Sigmoid colon (tissue), 7 donors: Measurements from ENCODE around the gene MZB1. TPM values are rescaled to one million over a fixed set of nuclear protein-coding genes. Genes with fewer than 3 reads are reported as not detected.
A peak's percentile ranks its signal among the peaks of the same experiment; 100 is the strongest.

ENCODE experiments used
- DNase-seq: peaks from one replicate; pipeline ENCODE4 v3.0.0-alpha.2; 2019
- H3K27ac ChIP-seq, 4 donors: fragments of 200-600 bp; sonication (generic); one replicate each; pipeline ENCODE4 v1.5.1; 2016 to 2019; ENCODE audit warnings: mild to moderate bottlenecking in 1 of 4
- H3K27me3 ChIP-seq, 3 donors: fragments of 200-600 bp; sonication (generic); one replicate each; pipeline ENCODE4 v1.5.1; 2019; ENCODE audit warnings: mild to moderate bottlenecking in 1 of 3
- H3K36me3 ChIP-seq, 4 donors: fragments of 200-600 bp; sonication (generic); one replicate each; pipeline ENCODE4 v1.5.1; 2016 to 2019
- H3K4me1 ChIP-seq, 4 donors: fragments of 200-600 bp; sonication (generic); one replicate each; pipeline ENCODE4 v1.5.1; 2017 to 2019
- H3K4me3 ChIP-seq, 4 donors: fragments of 200-600 bp; sonication (generic); one replicate each; pipeline ENCODE4 v1.5.1; 2017 to 2019; ENCODE audit warnings: mild to moderate bottlenecking in 2 of 4, moderate library complexity in 1 of 4
- H3K9me3 ChIP-seq, 4 donors: fragments of 200-600 bp in 3 of 4; sonication (generic) in 3 of 4; one replicate each; pipeline versions ENCODE4 v1.5.1 to v1.6.1; 2013 to 2019
- CTCF ChIP-seq, 4 experiments: fragments of 450-650 bp in 3 of 4; fragments of 200-600 bp in 1 of 4; IDR thresholded peaks; one replicate each; pipeline ENCODE4 v1.5.1; 2016 to 2019; ENCODE audit warnings: antibody characterized with exemption in 4 of 4, mild to moderate bottlenecking in 3 of 4, moderate library complexity in 2 of 4
- EP300 ChIP-seq, 4 donors: sonication (generic); formaldehyde crosslinking; IDR thresholded peaks; one replicate each; pipeline ENCODE4 v1.6.1; 2017; ENCODE audit warnings: antibody characterized with exemption in 4 of 4
- POLR2A ChIP-seq, 2 donors: fragments of 450-650 bp; IDR thresholded peaks; one replicate each; pipeline ENCODE4 v1.6.1; 2016; ENCODE audit warnings: antibody characterized with exemption in 2 of 2, mild to moderate bottlenecking in 2 of 2, moderate library complexity in 2 of 2
- POLR2AphosphoS5 ChIP-seq, 4 donors: sonication (generic); formaldehyde crosslinking; IDR thresholded peaks; one replicate each; pipeline ENCODE4 v1.6.1; 2017; ENCODE audit warnings: antibody characterized with exemption in 4 of 4
- WGBS, 2 donors: extraction: QIAGEN DNeasy Blood & Tissue Kit; methylation state at CpG; one replicate each; pipeline ENCODE4 v1.1.7; 2013; 5-methylcytosine and 5-hydroxymethylcytosine counted together
- intact Hi-C: fragments of 100-400 bp; cut with DNase I; formaldehyde crosslinking; loops from one replicate; pipeline ENCODE4 v1.15.1; 2023
- polyA plus RNA-seq, 3 donors: library from polyadenylated mRNA; stranded (reverse); fragments of 200-250 nt; gene quantifications; one replicate each; pipeline ENCODE4 v1.2.3, GENCODE V29; 2013
- total RNA-seq, 4 donors: library from RNA; depleted of rRNA; stranded (reverse); fragments of >200 nt; gene quantifications; one replicate each; pipeline ENCODE4 v1.1.0, GENCODE V29; 2016
- donor health status: healthy with polysubstance abuse.
- donor health status: Bipolar disorder and iron deficiency.
- donor health status: healthy.

Gene MZB1
- total and polyA plus RNA-seq, 7 donors: 2.2 to 29.2 (median 3.2) TPM; not detected in 3

GRCh38 chr5:139383993-139384590 lies 5.6 kb downstream of the MZB1 start:
- WGBS, 2 donors: 79 to 85% methylated on average over 7 of the region's 7 CpGs
- peaks cover 0 to 4% (median 0%) of the 10 kb centered on the region in 4 donors for H3K4me1 ChIP-seq
- H3K27ac ChIP-seq: no peak overlapping the region
- TF ChIP-seq POLR2AphosphoS5 (IDR thresholded peaks at IDR 0.05) (no peak), POLR2A (IDR thresholded peaks at IDR 0.05) (no peak), EP300 (IDR thresholded peaks at IDR 0.05) (no peak), CTCF (IDR thresholded peaks at IDR 0.05) (no peak)
- no peaks in the 10 kb centered on the region for H3K27me3 ChIP-seq
- H3K4me3 ChIP-seq: no peak overlapping the region
- intact Hi-C loops: no loop called here
- H3K36me3 ChIP-seq: no peaks in the 10 kb centered on the region
- H3K9me3 ChIP-seq: no peaks in the 10 kb centered on the region
- DNase-seq: no peak

- Histone ChIP-seq H3K9me3 (no peaks in the 10 kb centered on the region), H3K4me1 (peaks cover 0 to 4% (median 0%) of the 10 kb centered on the region in 4 donors), H3K27ac (no peak within 1 kb of the TSS), H3K4me3 (no peak within 1 kb of the TSS), H3K27me3 (no peaks in the 10 kb centered on the region), H3K36me3 (no peaks in the 10 kb centered on the region)
- no peak for DNase-seq
- TF ChIP-seq POLR2AphosphoS5 (IDR thresholded peaks at IDR 0.05) (no peak), CTCF (IDR thresholded peaks at IDR 0.05) (no peak), POLR2A (IDR thresholded peaks at IDR 0.05) (no peak), EP300 (IDR thresholded peaks at IDR 0.05) (no peak)
- 36 to 67% methylated on average over 10 of the region's 10 CpGs for WGBS, 2 donors
- intact Hi-C loops: no loop called here
Observed at GRCh38 chr5:139383275-139383992, 6.3 kb downstream of the MZB1 start, which contains the start of gene SLC23A1. Gene SLC23A1, minus strand, starts transcription at chr5:139383297. Its CDS starts 44 bp downstream, at chr5:139383253.

GRCh38 chr5:139382807-139383206 lies 6.9 kb downstream of the MZB1 start:
- TF ChIP-seq EP300 (IDR thresholded peaks at IDR 0.05) (no peak), POLR2AphosphoS5 (IDR thresholded peaks at IDR 0.05) (no peak), POLR2A (IDR thresholded peaks at IDR 0.05) (no peak), CTCF (IDR thresholded peaks at IDR 0.05) (no peak)
- no peak for DNase-seq
- H3K27ac ChIP-seq: no peak overlapping the region
- no peak overlapping the region for H3K4me3 ChIP-seq
- no peaks in the 10 kb centered on the region for H3K9me3 ChIP-seq
- WGBS, 2 donors: 52 to 53% methylated on average over 3 of the region's 3 CpGs
- H3K4me1 ChIP-seq: peaks cover 0 to 4% (median 0%) of the 10 kb centered on the region in 4 donors
- no peaks in the 10 kb centered on the region for H3K27me3 ChIP-seq
- intact Hi-C loops: no loop called here
- H3K36me3 ChIP-seq: no peaks in the 10 kb centered on the region

- H3K4me1 ChIP-seq: peaks cover 0 to 4% (median 0%) of the 10 kb centered on the region in 4 donors
- TF ChIP-seq EP300 (IDR thresholded peaks at IDR 0.05): no peak
- no peak for TF ChIP-seq CTCF (IDR thresholded peaks at IDR 0.05)
- no peak for TF ChIP-seq POLR2A (IDR thresholded peaks at IDR 0.05)
- no peak for TF ChIP-seq POLR2AphosphoS5 (IDR thresholded peaks at IDR 0.05)
- DNase-seq: peak; percentile 49
- H3K4me3 ChIP-seq: no peak overlapping the region
- no peaks in the 10 kb centered on the region for H3K27me3 ChIP-seq
- no peaks in the 10 kb centered on the region for H3K9me3 ChIP-seq
- no peaks in the 10 kb centered on the region for H3K36me3 ChIP-seq
- WGBS, 2 donors: 81 to 85% methylated on average over 28 of the region's 28 CpGs
- no peak overlapping the region for H3K27ac ChIP-seq
- intact Hi-C loops: no loop called here
Observed at GRCh38 chr5:139381837-139382761, 7.6 kb downstream of the MZB1 start.
